Fibroblast of skin of back (primary cell): Measurements from ENCODE around the gene ADAM23. TPM values are rescaled to one million over a fixed set of nuclear protein-coding genes. Genes with fewer than 3 reads are reported as not detected.
A peak's percentile ranks its signal among the peaks of the same experiment; 100 is the strongest.
"Not testable (repeated sequence)": the region's sequence is repeated elsewhere in the genome, so short reads cannot be mapped to it uniquely, and the experiment has no call there.

Experiments used
- DNase-seq: peaks from one replicate; pipeline ENCODE4 v3.0.0-alpha.2; 2013
- polyA plus RNA-seq, 2 experiments: library from polyadenylated mRNA; unstranded; fragments of 120-200 nt; gene quantifications; one replicate each; pipeline ENCODE4 v1.2.1, GENCODE V29; 2013; ENCODE audit not compliant: insufficient read length in 2 of 2

ADAM23 gene, protein sequence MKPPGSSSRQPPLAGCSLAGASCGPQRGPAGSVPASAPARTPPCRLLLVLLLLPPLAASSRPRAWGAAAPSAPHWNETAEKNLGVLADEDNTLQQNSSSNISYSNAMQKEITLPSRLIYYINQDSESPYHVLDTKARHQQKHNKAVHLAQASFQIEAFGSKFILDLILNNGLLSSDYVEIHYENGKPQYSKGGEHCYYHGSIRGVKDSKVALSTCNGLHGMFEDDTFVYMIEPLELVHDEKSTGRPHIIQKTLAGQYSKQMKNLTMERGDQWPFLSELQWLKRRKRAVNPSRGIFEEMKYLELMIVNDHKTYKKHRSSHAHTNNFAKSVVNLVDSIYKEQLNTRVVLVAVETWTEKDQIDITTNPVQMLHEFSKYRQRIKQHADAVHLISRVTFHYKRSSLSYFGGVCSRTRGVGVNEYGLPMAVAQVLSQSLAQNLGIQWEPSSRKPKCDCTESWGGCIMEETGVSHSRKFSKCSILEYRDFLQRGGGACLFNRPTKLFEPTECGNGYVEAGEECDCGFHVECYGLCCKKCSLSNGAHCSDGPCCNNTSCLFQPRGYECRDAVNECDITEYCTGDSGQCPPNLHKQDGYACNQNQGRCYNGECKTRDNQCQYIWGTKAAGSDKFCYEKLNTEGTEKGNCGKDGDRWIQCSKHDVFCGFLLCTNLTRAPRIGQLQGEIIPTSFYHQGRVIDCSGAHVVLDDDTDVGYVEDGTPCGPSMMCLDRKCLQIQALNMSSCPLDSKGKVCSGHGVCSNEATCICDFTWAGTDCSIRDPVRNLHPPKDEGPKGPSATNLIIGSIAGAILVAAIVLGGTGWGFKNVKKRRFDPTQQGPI
- 23.2 TPM for polyA plus RNA-seq (2013, experiment 1 of 2; ENCODE audit: insufficient read length)
- polyA plus RNA-seq (2013, experiment 2 of 2; ENCODE audit: insufficient read length): 15.4 TPM

- peak; percentile 63 for DNase-seq
These were observed at the start of gene ADAM23 for GRCh38 chr2:206442833-206443734. Gene ADAM23, plus strand, starts transcription at chr2:206443532. Its CDS starts 335 bp downstream, at chr2:206443867.

DNA sequence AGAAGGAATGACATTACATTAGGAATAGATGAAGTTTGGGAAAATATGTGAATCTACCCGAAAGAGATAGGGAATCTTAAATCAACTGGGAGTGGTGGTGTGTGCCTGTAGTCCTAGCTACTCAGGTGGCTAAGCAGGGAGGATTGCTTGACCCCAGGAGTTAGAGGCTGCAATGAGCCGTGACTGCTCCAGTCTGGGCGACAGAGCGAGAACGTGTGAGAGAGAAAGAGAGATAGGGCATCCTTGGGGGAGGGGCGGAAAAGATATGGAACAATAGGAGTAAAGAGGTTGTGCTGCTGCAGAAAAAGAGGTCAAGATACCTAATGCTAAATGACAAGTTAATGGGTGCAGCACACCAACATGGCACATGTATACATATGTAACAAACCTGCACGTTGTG, 47.1 kb upstream of the ADAM23 start:
- no peak for DNase-seq

GRCh38 chr2:206402956-206403569, 40.3 kb upstream of the ADAM23 start:
- not testable (repeated sequence) for DNase-seq

- no peak for DNase-seq
These were observed 34.7 kb upstream of the ADAM23 start for GRCh38 chr2:206408323-206409320.

DNA sequence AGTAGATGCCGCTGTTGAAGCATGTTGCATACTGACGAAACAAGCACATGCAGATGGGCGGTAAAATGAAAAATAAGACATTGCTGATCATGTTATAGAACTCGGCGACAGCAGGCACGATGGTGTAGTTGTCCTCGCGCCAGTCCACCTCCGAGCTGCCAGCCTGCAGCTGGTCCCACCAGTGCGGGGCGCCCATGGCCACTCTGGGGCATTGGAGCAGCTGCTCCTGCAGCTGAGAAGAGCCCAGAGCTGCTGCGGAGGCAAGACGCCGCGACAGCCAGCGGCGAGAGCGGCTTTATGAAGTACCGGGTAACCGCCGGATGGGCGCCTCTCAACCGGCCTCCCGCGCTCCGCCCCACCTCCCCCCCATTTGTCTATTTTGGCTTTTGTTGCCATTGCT, 32.6 kb upstream of the ADAM23 start:
- no peak for DNase-seq

- no peak for DNase-seq
These were observed 27.6 kb upstream of the ADAM23 start for GRCh38 chr2:206415618-206416243.

DNA sequence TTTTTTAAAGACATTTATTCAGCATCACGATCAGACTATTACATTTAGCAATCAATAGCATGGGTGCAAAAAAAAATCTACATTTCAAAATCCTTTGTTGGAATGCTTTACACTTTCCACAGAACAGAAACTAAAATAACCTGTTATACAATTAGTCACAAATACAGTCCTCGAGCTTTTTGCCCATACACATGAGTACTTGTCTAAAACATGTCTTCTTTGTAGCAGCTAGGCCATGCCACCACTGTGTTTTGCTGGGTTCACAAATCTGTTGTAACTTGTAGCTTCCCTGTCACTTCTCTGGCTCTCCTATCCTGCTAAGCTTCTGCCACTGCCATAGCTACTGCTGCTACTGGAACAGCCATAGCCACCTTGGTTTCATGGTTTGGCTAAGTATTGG, 24.4 kb upstream of the ADAM23 start:
- no peak for DNase-seq

DNA sequence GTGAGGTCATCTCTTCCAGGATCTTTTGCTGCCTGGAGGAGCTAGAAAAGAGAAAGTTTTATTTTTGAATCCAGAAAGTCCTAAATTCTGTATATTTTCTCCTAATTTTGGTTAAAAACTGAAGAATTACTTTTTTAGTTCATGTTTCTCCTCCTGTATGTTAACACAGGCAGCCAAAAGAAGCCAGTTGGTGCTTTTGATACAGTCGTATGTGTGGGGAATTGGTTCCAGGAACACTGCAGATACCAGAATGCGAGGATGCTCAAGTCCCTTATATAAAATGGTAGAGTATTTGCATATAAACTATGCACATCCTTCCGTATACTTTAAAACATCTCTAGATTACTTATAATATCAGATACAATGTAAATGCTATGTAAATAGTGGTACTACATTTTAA, 22.6 kb upstream of the ADAM23 start:
- DNase-seq: no peak

GRCh38 chr2:206422493-206422892, 20.8 kb upstream of the ADAM23 start:
- peak; percentile 68 for DNase-seq

GRCh38 chr2:206423147-206423546, 20.2 kb upstream of the ADAM23 start:
- DNase-seq: peak; percentile 17

GRCh38 chr2:206424134-206424533, 19.2 kb upstream of the ADAM23 start:
- DNase-seq: peak; percentile 77

DNA sequence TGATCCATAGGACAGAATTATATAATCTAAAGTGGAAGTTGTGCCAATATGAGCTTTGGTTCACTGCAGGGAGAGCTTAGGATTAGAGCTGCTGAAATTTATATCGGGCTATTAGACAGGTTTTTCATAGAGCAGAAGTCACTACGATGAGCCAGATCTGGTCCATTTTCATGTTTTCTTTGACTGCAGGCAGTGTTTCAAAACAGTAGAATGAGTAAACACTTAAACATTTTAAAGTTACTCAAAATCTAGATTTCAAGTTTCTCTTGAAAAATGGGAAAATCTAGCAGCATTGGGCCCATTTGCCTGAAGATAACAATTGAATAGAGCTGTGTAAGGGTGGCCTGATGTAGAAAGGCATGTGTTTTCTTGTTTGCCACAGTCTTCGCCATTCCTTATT, 14.5 kb upstream of the ADAM23 start:
- DNase-seq: no peak

GRCh38 chr2:206430452-206430851, 12.9 kb upstream of the ADAM23 start:
- DNase-seq: no peak

DNA sequence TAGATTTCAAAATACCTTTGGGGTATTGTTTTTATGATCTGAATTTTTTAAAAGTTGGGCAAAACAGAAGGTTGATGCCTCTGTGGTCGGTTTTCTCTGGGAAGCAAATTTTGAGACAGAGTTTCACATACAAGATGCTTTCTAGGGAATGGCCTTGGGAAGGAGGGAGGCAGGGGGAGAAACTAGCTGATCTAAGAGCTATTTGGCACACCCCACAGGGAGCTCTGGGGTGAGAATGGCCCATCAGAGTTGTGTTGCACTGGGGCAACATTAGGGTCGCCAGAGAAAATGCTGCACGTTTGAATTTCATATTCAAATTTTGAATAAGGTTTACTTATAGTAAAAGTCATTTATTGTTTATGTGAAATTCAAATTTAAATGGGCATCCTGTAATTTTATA, 11.9 kb upstream of the ADAM23 start:
- DNase-seq: no peak

- DNase-seq: no peak
These were observed 10.9 kb upstream of the ADAM23 start for GRCh38 chr2:206432193-206433082.

- DNase-seq: no peak
These were observed 10.1 kb upstream of the ADAM23 start for GRCh38 chr2:206433190-206433589.

- no peak for DNase-seq
These were observed 9.6 kb upstream of the ADAM23 start for GRCh38 chr2:206433686-206434085.

DNA sequence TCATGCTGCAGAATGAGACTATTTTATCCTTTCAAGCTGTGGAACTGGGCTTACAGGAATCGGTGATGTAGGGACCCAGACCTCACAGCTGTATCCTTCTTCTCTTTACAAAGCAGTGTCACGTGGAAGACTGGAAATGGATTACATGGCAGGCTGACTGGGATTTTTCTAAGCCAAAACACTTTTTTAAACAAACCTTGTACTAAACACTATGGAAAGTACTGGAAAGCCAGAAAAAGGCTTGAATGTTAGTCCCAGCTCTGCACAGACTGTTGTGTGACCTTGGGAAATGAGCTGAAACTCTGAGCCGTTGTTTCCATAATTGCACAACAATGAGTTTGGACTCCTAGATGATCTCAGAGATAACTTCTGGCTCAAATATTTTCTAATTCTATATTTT, 7.6 kb upstream of the ADAM23 start:
- no peak for DNase-seq

GRCh38 chr2:206438196-206438724, 5.1 kb upstream of the ADAM23 start:
- DNase-seq: no peak
